Stimulated activated naive B cell treated with anti-CD40 and anti-IgM and Interleukin-4, amounts not matched to agents 10 μg/mL and 1 μg/mL and 100 μg/mL, for 72 hours (primary cell): ENCODE data around the gene ZDHHC18.
A peak's percentile ranks its signal among the peaks of the same experiment; 100 is the strongest.

Experiments
- ATAC-seq, 2 donors: fragments of 150-1000 bp; cut with Tn5 transposase; replicated peaks; 2 replicates each; pipeline ENCODE4 v1.10.0; 2021; ENCODE audit warnings: moderate library complexity in 1 of 2
- DNase-seq: peaks from one replicate; pipeline ENCODE4 v3.0.0; 2021
- H3K27ac Mint-ChIP-seq: one replicate; pipeline ENCODE4 v1.8.0; 2022; ENCODE audit warnings: mild to moderate bottlenecking, mixed read lengths
- H3K27me3 Mint-ChIP-seq, 2 donors: one replicate each; pipeline ENCODE4 v1.8.0; 2022; ENCODE audit warnings: mixed read lengths in 2 of 2
- H3K36me3 Mint-ChIP-seq, 2 donors: one replicate each; pipeline ENCODE4 v1.8.0; 2022; ENCODE audit warnings: mixed read lengths in 2 of 2, mild to moderate bottlenecking in 1 of 2
- H3K4me1 Mint-ChIP-seq, 2 donors: one replicate each; pipeline ENCODE4 v1.8.0; 2022; ENCODE audit warnings: mixed read lengths in 2 of 2, mild to moderate bottlenecking in 1 of 2
- H3K4me3 Mint-ChIP-seq, 2 donors: one replicate each; pipeline ENCODE4 v1.8.0; 2022; ENCODE audit warnings: mild to moderate bottlenecking in 2 of 2, mixed read lengths in 2 of 2, moderate library complexity in 1 of 2
- H3K9me3 Mint-ChIP-seq, 2 donors: one replicate each; pipeline ENCODE4 v1.8.0; 2022; ENCODE audit warnings: mixed read lengths in 2 of 2, mild to moderate bottlenecking in 1 of 2

Gene ZDHHC18

DNA sequence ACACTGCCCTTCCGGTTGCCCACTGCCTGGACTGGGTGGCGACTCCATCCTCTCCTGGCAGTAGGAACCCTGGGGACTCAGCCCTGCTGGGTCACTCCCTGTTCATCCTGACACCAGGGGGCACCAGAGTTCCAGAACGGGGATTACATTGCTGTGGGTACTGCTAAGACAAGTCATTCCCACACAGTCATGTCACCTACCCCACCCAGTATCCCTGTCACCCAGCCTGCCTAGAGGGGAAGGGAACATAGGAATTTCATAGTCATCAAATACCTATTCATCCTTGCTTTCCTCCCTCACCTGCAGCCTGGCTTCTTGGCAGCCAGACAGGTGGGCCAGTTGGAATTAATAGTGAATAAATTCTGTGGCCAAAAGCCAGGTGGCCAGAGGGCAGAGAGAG lies 26.7 kb downstream of the ZDHHC18 start:
- Mint-ChIP-seq H3K4me3 (no peak overlapping the region), H3K9me3 (no peaks in the 10 kb centered on the region), H3K4me1 (peaks cover 0 to 4% of the 10 kb centered on the region in 2 donors), H3K36me3 (peaks cover 59 to 74% of the 10 kb centered on the region in 2 donors), H3K27ac (no peak overlapping the region), H3K27me3 (no peaks in the 10 kb centered on the region)
- DNase-seq (peak; percentile 58), ATAC-seq (peak; percentile 88)

DNA sequence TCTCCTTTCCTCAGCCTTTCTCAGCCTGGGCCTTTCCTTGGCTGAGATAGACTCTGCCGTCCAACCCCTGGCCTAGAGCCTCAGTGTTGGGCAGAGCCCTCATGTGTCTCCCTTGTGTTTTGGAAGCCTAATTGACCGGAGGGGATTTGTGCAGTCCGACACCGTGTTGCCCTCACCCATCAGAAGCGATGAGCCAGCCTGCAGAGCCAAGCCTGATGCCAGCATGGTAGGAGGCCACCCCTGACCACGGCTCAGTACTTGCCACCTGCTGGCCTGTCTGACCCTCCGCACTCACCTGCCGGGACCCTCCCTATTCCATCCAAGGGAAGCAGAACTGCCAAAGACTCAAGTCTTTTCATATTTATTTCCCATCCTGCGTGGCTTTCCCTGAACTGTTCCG lies 27.1 kb downstream of the ZDHHC18 start:
- Mint-ChIP-seq H3K36me3 (peaks cover 55 to 70% of the 10 kb centered on the region in 2 donors), H3K27me3 (no peaks in the 10 kb centered on the region), H3K4me3 (no peak overlapping the region), H3K9me3 (no peaks in the 10 kb centered on the region), H3K27ac (peak overlapping the region; percentile 31), H3K4me1 (peaks cover 0 to 2% of the 10 kb centered on the region in 2 donors)
- ATAC-seq: no peak
- no peak for DNase-seq

DNA sequence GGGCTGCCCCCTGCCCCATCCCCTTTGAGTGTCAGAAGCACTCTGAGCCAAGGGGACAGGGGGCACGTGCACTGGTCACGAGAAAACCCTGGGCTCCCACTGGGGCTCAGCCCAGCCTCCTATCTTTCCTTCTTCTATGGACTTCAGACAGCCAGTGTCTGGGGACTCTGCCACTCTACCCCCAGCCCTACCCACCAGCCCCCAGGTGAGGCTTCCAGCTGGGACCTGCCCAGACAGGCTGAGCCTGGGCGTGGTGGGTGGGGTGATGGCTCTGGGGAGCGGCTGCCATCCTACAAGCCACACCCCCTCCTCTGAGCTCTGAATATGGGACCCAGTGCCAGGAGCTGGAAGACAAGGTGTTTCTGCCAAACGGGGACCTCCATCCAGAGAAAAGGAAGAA lies 28.4 kb downstream of the ZDHHC18 start:
- Mint-ChIP-seq H3K9me3 (no peaks in the 10 kb centered on the region), H3K4me1 (peaks cover 0 to 2% of the 10 kb centered on the region in 2 donors), H3K27ac (peak overlapping the region; percentile 51), H3K36me3 (peaks cover 49 to 60% of the 10 kb centered on the region in 2 donors), H3K4me3 (no peak overlapping the region), H3K27me3 (no peaks in the 10 kb centered on the region)
- ATAC-seq: no peak
- DNase-seq: no peak

DNA sequence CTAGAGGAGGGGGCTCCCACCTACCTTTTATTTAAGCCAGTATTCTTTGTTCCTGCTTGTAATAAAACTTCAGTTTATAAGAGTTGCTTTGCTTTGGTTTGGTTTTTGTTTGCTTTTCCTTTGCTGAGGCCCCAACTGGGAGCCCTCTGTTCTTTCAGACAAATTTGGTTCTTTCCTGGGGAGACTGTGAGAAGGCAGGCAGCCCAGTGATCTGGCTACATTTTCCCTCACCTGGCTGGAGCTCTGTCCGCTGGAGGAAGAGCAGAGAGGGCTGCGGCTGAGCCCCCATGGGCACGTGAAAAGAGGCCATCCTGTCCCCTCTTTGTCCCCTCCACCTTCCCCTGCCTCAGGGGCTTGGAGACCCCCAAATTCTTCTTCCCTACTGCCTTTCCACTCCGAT lies 29.1 kb downstream of the ZDHHC18 start:
- H3K4me1 Mint-ChIP-seq: peaks cover 0 to 2% of the 10 kb centered on the region in 2 donors
- no peak for DNase-seq
- H3K9me3 Mint-ChIP-seq: no peaks in the 10 kb centered on the region
- H3K27ac Mint-ChIP-seq: peak overlapping the region; percentile 61
- ATAC-seq: no peak
- peaks cover 43 to 53% of the 10 kb centered on the region in 2 donors for H3K36me3 Mint-ChIP-seq
- H3K4me3 Mint-ChIP-seq: no peak overlapping the region
- no peaks in the 10 kb centered on the region for H3K27me3 Mint-ChIP-seq

DNA sequence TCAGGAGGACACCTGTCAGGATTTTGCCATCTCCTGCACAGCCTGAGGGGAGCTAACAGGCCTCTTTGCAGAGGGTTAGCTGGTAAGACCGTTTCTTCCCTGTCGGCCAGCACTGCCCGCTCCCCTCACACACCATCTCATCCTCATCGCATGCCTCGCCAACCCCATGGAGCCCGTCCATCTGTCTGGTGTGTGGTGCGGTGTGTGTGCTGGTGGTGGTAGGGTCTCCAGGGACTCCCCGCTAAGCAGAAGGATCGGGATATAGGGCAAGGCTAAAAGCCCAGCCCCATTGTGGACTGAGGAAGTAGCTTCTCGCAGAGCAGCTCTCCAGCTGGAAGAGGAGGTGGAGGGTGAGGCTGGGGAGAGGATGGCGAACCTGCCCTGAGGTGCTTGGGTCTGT lies 29.7 kb downstream of the ZDHHC18 start:
- no peak for DNase-seq
- H3K4me3 Mint-ChIP-seq: no peak overlapping the region
- peak overlapping the region; percentile 61 for H3K27ac Mint-ChIP-seq
- no peaks in the 10 kb centered on the region for H3K9me3 Mint-ChIP-seq
- H3K36me3 Mint-ChIP-seq: peaks cover 43 to 48% of the 10 kb centered on the region in 2 donors
- H3K27me3 Mint-ChIP-seq: no peaks in the 10 kb centered on the region
- ATAC-seq: no peak
- peaks cover 0 to 2% of the 10 kb centered on the region in 2 donors for H3K4me1 Mint-ChIP-seq

DNA sequence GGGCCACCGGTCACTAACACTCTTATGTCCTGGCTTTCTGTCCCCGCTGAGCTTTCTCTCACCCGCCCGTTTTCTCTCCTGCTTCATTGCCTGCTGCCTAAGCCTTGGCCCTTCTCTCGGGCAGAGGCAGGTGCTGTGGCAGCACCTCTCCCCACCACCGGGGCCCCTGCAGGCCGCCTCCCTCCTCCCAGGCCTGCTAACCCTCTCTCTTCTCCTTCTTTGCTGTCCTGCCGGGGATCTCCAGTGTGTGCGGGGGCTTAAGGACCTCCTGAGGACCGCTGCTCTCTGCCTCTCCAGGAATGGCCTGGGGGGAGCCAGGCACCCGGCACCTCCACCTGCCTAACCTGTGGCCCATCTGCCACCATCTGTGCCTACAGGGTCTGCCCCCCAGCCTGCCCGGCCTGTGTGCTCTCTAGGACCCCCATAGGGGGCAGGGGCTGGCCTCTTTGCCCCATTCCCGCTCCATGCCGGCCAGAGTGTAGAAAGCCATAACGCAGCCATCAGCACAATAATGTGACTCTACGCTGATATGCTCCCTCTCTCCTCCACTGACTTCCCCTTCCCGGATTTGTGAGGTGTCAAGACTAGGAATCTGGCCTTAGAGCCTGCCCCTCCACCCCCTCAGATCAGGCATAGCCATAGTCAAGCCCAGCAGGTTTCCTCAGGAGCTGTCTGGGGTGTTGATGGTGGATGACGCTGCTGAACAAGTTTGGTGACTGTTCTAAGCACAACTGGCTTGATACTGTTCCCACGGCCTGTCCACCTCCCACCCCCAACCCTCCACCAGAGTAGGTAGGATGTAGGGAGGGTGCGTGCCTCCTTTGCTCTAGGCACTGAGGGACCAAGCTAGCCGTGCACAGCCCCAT lies 30.3 kb downstream of the ZDHHC18 start:
- Mint-ChIP-seq H3K9me3 (no peaks in the 10 kb centered on the region), H3K4me3 (no peak overlapping the region), H3K27me3 (no peaks in the 10 kb centered on the region), H3K4me1 (peaks cover 0 to 2% of the 10 kb centered on the region in 2 donors), H3K27ac (peak overlapping the region; percentile 88), H3K36me3 (peaks cover 37 to 41% of the 10 kb centered on the region in 2 donors)
- ATAC-seq: peak in 1 of 2 donors; percentile 16
- DNase-seq: no peak

DNA sequence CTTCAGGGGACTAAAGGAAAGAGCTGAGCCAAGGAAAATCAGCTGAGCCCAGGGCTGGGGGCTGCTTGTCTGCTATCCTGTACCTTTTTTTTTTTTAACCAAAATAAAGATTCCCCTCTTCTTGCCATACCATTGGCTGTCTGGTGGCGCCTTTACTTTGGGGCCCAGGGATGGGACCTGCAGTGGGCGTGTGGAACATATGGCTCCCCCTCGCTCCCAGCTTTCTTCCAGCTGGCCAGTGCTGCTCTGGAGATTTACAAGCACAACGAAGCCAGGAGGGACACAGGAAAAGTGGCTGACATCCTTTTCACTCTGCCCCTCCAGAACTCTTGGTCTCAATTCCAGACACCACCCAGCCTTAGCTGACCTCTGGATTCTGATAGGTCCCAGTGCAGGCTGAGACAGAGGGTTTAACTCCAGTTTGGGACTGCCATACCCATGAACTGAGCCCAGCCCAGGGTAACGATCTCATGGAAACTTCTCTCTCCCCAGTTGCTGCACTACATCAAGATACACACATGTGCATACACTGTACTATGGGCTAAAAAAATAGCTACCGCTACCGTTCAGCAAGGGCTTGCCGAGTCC lies 31.1 kb downstream of the ZDHHC18 start:
- no peak overlapping the region for H3K27ac Mint-ChIP-seq
- H3K4me3 Mint-ChIP-seq: no peak overlapping the region
- DNase-seq (no peak), ATAC-seq (no peak)
- no peaks in the 10 kb centered on the region for H3K9me3 Mint-ChIP-seq
- H3K36me3 Mint-ChIP-seq: peaks cover 31 to 35% of the 10 kb centered on the region in 2 donors
- H3K4me1 Mint-ChIP-seq: peaks cover 1 to 5% of the 10 kb centered on the region in 2 donors
- no peaks in the 10 kb centered on the region for H3K27me3 Mint-ChIP-seq

DNA sequence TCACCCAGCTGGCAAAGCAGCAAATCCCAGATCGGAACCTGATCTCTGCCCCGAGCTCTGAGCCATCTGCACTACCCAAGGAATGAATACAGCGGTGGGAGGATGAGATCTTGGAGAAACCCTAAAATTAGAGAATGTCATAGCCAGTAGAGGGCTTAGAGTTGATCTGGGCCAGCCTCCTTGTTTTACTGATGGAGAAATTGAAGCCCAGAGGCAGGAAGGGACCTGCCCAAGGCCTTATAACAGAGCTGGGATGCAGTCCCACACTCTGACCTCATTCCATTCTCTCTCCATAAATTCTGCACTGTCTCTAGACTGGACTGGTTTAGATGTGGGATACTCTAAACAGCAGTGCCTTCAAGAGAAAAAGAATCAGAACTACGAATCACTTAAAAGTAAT lies 31.7 kb downstream of the ZDHHC18 start:
- no peak overlapping the region for H3K4me3 Mint-ChIP-seq
- H3K4me1 Mint-ChIP-seq: peaks cover 7% of the 10 kb centered on the region in 2 donors
- DNase-seq (no peak), ATAC-seq (no peak)
- H3K27ac Mint-ChIP-seq: no peak overlapping the region
- no peaks in the 10 kb centered on the region for H3K27me3 Mint-ChIP-seq
- peaks cover 25 to 29% of the 10 kb centered on the region in 2 donors for H3K36me3 Mint-ChIP-seq
- no peaks in the 10 kb centered on the region for H3K9me3 Mint-ChIP-seq

DNA sequence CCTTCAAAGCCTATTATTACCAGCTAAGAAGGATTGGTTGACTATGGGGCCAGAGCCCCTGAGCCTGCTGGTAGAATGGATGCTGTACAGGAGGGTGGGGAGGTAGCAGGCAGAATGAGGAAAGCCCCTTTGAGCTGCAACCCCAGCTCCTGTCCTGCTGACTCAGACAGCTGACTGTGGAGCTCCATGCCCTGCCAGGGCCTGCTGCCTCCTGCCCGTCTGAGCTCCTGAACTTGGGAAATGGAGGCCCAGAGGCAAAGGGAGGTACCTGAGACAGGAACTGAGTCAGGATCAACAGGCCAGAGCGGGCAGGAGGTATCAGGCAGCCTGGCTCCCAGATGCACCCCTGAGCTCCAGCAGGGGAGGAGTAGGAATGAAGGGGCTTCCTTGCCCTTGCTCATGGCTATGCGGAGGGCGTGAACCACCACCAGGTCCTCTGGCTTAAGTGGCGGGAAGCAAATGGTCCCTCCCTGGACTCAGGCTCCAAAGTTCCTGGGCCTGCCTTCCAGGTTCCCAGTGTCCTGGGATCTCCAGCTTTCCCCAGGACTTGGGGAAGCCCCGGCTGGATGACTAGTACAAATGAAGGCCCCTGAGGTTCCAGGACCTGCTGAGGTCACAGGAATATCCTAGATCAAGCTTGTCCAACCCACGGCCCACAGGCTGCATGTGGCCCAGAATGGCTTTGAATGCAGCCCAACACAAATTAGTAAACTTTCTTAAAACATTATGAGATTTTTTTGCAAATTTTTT lies 32.6 kb downstream of the ZDHHC18 start:
- Mint-ChIP-seq H3K27me3 (no peaks in the 10 kb centered on the region), H3K9me3 (no peaks in the 10 kb centered on the region), H3K4me3 (no peak overlapping the region), H3K36me3 (peaks cover 20 to 23% of the 10 kb centered on the region in 2 donors), H3K4me1 (peaks cover 11 to 16% of the 10 kb centered on the region in 2 donors), H3K27ac (no peak overlapping the region)
- ATAC-seq (peak in 1 of 2 donors; percentile 33), DNase-seq (no peak)

DNA sequence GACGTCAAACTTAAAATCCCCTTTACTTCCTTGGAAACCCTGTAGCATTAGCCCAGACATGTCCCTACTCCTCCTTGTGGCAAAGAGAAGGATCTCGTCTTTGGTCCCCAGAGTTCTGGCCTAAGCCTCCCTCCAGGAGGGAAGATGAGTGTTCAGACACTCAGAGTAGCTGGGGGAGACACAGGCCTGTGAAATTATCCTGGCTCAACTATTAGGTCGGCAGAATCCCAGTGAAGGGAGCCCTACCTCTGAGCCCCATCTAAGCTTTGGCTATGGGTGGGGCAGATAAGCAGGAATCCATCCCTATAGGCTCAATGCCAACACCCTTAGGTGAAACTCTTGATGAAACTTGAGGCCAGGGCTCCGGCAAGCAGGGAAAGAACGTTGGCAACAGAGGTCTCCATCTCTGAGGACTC lies 34.8 kb downstream of the ZDHHC18 start:
- Mint-ChIP-seq H3K36me3 (peaks cover 7 to 9% of the 10 kb centered on the region in 2 donors), H3K4me3 (no peak overlapping the region), H3K9me3 (no peaks in the 10 kb centered on the region), H3K4me1 (peaks cover 17 to 32% of the 10 kb centered on the region in 2 donors), H3K27me3 (no peaks in the 10 kb centered on the region), H3K27ac (no peak overlapping the region)
- no peak for ATAC-seq
- no peak for DNase-seq

DNA sequence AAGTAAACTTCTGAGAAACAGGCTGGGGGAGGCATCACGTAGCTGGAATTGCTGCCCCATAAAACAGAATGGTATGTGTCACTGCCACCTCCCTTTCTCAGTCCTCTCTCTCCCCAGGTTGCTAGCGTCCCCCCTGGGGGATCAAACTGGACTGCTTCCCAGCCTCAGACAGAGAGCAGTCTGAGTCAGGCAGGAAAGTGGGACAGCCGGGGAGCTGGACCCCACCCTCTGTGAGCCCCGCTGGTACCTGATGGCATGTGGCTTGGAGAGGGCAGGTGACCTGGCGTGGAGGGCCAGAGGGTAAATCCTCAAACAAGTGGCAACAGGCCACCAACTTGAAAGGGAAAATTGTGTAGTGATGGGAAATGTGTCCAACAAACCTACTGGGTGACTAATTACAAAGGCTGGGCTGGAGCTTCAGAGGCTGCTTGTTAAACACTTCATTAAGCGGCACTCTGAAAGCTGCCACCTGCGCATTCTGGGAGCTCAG lies 35.4 kb downstream of the ZDHHC18 start:
- Mint-ChIP-seq H3K4me1 (peaks cover 17 to 32% of the 10 kb centered on the region in 2 donors), H3K27me3 (no peaks in the 10 kb centered on the region), H3K27ac (peak overlapping the region; percentile 68), H3K4me3 (no peak overlapping the region), H3K9me3 (no peaks in the 10 kb centered on the region), H3K36me3 (peaks cover 3 to 4% of the 10 kb centered on the region in 2 donors)
- ATAC-seq: no peak
- DNase-seq: no peak

DNA sequence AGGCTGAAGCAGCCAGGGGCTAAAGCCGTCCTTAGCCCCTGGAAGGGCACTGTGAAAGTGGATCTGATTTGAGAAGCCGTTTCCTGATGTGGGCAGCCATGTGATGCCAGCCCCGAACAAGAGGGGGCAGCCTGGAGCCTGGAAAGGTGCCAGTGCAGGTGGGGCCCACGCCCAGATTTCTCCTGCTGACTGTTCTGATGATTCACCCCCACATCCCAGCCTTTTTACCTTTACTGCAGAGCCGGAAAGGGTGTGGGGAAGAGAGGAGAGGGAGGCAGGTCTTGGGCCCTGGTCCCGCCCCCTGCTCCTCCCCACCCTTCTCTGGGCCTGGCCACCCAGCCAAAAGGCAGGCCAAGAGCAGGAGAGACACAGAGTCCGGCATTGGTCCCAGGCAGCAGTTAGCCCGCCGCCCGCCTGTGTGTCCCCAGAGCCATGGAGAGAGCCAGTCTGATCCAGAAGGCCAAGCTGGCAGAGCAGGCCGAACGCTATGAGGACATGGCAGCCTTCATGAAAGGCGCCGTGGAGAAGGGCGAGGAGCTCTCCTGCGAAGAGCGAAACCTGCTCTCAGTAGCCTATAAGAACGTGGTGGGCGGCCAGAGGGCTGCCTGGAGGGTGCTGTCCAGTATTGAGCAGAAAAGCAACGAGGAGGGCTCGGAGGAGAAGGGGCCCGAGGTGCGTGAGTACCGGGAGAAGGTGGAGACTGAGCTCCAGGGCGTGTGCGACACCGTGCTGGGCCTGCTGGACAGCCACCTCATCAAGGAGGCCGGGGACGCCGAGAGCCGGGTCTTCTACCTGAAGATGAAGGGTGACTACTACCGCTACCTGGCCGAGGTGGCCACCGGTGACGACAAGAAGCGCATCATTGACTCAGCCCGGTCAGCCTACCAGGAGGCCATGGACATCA lies 36.5 kb downstream of the ZDHHC18 start, which contains the start of gene SFN:
Gene SFN (plus strand): TSS at position 369 of the 904 bp plus-strand sequence. CDS start 64 bp downstream, at position 433.
- H3K4me3 Mint-ChIP-seq: peak within 1 kb of the TSS; percentile 97 to 99
- H3K36me3 Mint-ChIP-seq: peaks cover 0 to 3% of the 10 kb centered on the region in 2 donors
- peak within 1 kb of the TSS; percentile 98 for H3K27ac Mint-ChIP-seq
- ATAC-seq: no peak
- H3K4me1 Mint-ChIP-seq: peaks cover 17 to 32% of the 10 kb centered on the region in 2 donors
- no peak for DNase-seq
- no peaks in the 10 kb centered on the region for H3K9me3 Mint-ChIP-seq
- no peaks in the 10 kb centered on the region for H3K27me3 Mint-ChIP-seq

DNA sequence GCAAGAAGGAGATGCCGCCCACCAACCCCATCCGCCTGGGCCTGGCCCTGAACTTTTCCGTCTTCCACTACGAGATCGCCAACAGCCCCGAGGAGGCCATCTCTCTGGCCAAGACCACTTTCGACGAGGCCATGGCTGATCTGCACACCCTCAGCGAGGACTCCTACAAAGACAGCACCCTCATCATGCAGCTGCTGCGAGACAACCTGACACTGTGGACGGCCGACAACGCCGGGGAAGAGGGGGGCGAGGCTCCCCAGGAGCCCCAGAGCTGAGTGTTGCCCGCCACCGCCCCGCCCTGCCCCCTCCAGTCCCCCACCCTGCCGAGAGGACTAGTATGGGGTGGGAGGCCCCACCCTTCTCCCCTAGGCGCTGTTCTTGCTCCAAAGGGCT lies 37.2 kb downstream of the ZDHHC18 start:
- H3K4me1 Mint-ChIP-seq: peaks cover 17 to 32% of the 10 kb centered on the region in 2 donors
- no peaks in the 10 kb centered on the region for H3K27me3 Mint-ChIP-seq
- no peaks in the 10 kb centered on the region for H3K9me3 Mint-ChIP-seq
- H3K36me3 Mint-ChIP-seq: peaks cover 0 to 2% of the 10 kb centered on the region in 2 donors
- DNase-seq (no peak), ATAC-seq (no peak)
- no peak overlapping the region for H3K27ac Mint-ChIP-seq
- peak overlapping the region; percentile 97 to 99 for H3K4me3 Mint-ChIP-seq
